ENCODE results near the gene SHCBP1. TPM values are rescaled to one million over a fixed set of nuclear protein-coding genes. Genes with fewer than 3 reads are reported as not detected.

The SHCBP1 gene
- total and polyA plus RNA-seq, 2 of the 13 experiments (the other 11 are each of a cell fraction or from before 2014, with no cell fraction given) = 15.7 to 33.0 TPM

DNA sequence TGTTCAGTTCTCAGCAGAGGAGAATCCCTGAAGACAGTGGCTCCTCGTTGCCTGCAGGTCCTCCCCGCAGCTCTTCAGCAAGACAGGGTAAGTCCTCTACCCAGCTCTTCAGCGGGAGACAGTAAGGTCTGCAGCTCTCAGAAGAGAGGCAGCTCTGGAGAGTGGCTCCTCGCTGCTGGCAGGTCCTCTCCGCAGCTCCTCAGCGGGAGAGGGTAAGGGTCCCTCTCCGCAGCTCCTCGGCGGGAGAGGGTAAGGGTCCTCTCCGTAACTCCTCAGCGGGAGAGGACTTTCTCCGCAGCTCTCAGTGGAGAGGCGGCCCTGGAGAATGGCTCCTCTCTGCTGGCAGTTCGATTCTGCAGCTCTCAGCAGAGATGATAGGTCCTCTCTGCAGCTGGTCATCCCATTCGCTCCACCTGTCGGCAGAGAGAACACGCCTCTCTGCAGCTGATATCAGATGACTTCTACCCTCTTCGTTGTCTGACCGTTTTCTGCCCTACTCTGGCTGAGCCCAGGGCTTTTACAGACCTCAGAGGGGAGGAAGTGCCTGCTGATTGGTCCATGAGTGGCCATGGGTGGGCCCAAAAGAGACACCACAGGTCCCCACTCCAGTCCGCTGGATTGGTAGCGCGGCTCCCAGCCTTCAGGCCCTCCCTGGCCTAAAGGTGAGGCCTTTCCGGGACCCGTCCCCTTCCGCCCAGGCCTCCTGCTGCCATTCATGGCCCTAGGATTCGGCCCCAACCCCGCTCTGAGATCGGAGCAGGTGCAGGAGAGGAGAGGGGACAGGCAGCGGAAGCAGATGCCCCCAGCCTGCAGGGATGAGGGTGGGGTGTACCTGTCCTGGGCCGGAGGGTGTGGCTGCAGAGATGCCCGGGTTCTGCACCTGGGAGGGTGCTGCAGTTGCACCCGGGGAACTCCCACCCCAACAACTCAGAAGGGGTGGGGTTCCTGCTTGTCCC, 11.9 kb upstream of the SHCBP1 start (continued):
- TF ChIP-seq, protein P1, sequence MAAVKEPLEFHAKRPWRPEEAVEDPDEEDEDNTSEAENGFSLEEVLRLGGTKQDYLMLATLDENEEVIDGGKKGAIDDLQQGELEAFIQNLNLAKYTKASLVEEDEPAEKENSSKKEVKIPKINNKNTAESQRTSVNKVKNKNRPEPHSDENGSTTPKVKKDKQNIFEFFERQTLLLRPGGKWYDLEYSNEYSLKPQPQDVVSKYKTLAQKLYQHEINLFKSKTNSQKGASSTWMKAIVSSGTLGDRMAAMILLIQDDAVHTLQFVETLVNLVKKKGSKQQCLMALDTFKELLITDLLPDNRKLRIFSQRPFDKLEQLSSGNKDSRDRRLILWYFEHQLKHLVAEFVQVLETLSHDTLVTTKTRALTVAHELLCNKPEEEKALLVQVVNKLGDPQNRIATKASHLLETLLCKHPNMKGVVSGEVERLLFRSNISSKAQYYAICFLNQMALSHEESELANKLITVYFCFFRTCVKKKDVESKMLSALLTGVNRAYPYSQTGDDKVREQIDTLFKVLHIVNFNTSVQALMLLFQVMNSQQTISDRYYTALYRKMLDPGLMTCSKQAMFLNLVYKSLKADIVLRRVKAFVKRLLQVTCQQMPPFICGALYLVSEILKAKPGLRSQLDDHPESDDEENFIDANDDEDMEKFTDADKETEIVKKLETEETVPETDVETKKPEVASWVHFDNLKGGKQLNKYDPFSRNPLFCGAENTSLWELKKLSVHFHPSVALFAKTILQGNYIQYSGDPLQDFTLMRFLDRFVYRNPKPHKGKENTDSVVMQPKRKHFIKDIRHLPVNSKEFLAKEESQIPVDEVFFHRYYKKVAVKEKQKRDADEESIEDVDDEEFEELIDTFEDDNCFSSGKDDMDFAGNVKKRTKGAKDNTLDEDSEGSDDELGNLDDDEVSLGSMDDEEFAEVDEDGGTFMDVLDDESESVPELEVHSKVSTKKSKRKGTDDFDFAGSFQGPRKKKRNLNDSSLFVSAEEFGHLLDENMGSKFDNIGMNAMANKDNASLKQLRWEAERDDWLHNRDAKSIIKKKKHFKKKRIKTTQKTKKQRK (IDR thresholded peaks at IDR 0.05; ENCODE audit: low read length) = no peak
- TF ChIP-seq ATF1 (CRISPR knock-in tag; IDR thresholded peaks at IDR 0.05) = no peak
- TF ChIP-seq ZFP37 (CRISPR knock-in tag; IDR thresholded peaks at IDR 0.05; ENCODE audit: borderline replicate concordance) = no peak
- peak; percentile 100 for TF ChIP-seq HINFP (CRISPR knock-in tag; IDR thresholded peaks at IDR 0.05; ENCODE audit: low read depth)
- peak; percentile 77 for TF ChIP-seq ZNF607 (CRISPR knock-in tag; IDR thresholded peaks at IDR 0.05; ENCODE audit: borderline replicate concordance)
- TF ChIP-seq SRSF1 (optimal IDR thresholded peaks at IDR 0.05; ENCODE audit: low read depth, low read length) = no peak
- no peak for TF ChIP-seq AKAP8 (CRISPR knock-in tag; IDR thresholded peaks at IDR 0.05)
- no peak for TF ChIP-seq ZNF296 (CRISPR knock-in tag; conservative IDR thresholded peaks at IDR 0.05)
- no peak for TF ChIP-seq EZH2 (conservative IDR thresholded peaks at IDR 0.05; ENCODE audit: low read depth, low read length)
- no peak for TF ChIP-seq ZNF318 (CRISPR knock-in tag; IDR thresholded peaks at IDR 0.05)
- TF ChIP-seq ZNF430 (CRISPR knock-in tag; IDR thresholded peaks at IDR 0.05) = peak; percentile 71; the same call in 1 of the 2 replicates
- peak; percentile 99 for TF ChIP-seq ZNF644 (CRISPR knock-in tag; IDR thresholded peaks at IDR 0.05; ENCODE audit: low read depth)
- no peak; the same call in 1 of the 2 replicates for TF ChIP-seq ZNF552 (CRISPR knock-in tag; IDR thresholded peaks at IDR 0.05; ENCODE audit: borderline replicate concordance)

Measured in HepG2 (cell line).